GM19328 (cell line): ENCODE results near the gene VTI1A.
"Not testable (repeated sequence)": the region's sequence is repeated elsewhere in the genome, so short reads cannot be mapped to it uniquely, and the experiment has no call there.

Source experiments
- ATAC-seq: cut with Tn5 transposase; IDR thresholded peaks from one replicate; pipeline ENCODE4 v1.9.1; 2021; ENCODE audit warnings: mild to moderate bottlenecking, moderate library complexity; ENCODE audit not compliant: unreplicated experiment

Gene VTI1A

DNA sequence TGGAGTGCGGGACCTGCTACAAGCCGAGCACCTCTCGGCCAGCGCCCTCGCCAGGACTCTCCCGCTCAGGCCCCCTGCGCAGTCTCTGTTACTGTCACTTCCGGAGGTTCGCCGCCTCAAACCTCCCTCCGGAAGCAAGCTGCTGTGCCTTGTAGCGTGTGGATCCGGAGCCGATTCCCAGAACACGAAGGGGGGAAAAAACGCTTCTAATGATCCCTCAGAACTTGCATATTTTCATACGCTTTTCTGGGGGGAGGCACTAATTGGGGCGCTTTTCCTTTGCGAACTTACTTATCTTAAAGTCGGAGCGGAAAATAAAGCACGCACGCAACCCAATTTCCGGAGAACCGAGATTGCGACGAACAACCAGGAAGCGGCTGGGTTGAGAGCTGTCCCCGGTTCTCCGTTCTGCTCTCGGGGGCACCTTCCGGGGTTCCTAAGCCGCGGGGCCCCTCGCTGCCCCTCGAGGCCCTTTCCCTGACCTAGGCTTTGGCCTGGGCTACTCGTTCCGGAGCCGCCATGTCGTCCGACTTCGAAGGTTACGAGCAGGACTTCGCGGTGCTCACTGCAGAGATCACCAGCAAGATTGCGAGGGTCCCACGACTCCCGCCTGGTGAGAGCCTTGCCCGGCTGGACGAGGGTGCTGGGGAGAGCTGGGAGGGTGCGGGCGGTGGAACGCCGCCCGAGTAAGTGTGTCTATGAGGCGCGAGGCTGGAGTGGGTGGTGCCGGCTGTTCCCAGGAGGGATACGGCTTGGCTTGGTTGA, at the start of gene VTI1A, which contains the start of gene ZDHHC6:
Gene VTI1A, plus strand, starts transcription at position 361 of the 765 bp plus-strand sequence. Its CDS starts 159 bp downstream, at position 520.
Gene ZDHHC6, minus strand, starts transcription at position 60 of the 765 bp plus-strand sequence. CDS start 1,478 bp downstream, outside the sequence.
- ATAC-seq, result peak; percentile 97

DNA sequence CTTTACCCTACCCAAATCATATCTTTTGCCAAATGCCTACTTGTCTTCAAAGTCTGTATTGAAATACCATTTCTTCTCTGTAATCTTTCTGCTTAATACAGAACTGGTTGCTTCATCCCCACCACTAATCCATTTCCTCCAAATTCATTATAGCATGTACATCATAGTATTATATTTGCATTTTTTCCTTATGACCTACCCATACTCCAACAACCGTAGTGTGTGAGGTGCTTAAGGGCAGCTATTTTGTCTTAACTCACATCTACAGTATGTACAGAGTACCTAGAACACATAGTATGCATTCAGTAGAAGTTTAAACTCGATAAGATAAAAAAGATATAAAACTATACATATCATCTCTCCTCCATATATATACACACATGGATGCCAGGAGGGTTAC, 49.4 kb upstream of the VTI1A start:
- ATAC-seq, result no peak

DNA sequence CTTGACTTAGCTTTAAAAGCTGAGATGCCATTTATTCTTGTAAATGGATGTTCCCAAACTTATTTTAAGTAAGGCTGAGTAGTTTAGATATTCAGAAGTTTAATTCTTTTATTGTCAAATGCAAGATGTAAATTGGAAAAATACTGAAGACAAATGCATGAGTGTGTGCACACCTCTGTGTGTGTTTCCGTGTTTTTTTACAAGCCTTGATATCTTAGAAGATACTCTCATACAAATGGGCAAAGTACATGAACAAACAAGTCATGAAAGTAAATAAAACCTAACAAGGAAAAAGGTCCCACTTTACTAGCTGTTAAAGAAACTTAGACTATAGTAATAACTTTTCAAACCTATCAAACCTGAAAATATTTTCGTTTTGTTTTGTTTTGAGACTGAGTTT, 44.1 kb upstream of the VTI1A start:
- ATAC-seq, result no peak

DNA sequence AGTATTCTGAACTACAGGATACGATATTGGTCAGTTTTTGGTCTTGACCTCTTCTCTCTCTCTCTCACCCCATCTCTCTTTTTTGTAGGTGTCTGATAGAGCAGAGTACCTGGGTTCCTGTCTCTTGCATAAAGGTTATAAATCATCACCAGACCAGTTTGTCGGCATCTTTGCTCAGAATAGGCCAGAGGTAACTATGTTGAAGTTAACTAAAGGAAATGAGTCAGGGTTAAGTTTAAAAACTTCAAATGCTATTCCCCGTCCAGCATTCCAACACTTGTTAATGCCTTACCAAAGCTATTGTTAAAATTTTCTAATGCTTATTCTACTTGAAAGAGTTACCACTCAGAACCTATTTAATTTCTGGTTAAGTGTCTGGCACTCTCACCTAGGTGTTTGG, 42.4 kb upstream of the VTI1A start:
- no peak for ATAC-seq

DNA sequence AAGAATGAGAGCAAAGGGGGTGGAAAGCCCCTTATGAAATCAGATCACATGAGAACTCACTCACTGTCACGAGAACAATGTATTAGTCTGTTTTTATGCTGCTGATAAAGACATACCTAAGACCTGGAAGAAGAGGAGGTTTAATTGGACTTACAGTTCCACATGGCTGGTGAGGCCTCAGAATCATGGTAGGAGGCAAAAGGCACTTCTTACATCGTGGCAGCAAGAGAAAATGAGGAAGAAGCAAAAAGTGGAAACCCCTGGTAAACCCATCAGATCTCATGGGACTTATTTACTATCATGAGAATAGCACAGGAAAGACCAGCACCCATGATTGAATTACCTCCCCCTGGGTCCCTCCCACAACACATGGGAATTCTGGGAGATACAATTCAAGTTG, 40.2 kb upstream of the VTI1A start:
- not testable (repeated sequence) for ATAC-seq

DNA sequence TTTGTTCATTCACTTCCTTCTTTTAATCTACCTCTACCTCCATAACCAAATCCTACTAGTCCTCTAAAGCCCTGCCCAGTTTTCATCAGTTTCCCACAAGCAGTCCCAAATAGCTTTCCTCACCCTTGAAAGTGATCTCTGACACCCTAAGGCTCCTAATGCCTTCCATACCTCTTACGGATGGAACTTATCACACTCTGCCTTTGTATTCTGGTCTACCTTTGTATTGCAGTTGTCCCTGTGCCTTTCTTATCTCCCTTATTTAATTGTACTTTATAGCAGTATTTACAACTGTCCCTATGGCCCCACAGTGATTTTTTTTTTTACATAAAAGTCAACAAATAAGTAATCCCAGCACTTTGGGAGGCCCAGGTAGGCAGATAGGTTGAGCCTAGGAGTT, 39.3 kb upstream of the VTI1A start:
- no peak for ATAC-seq

DNA sequence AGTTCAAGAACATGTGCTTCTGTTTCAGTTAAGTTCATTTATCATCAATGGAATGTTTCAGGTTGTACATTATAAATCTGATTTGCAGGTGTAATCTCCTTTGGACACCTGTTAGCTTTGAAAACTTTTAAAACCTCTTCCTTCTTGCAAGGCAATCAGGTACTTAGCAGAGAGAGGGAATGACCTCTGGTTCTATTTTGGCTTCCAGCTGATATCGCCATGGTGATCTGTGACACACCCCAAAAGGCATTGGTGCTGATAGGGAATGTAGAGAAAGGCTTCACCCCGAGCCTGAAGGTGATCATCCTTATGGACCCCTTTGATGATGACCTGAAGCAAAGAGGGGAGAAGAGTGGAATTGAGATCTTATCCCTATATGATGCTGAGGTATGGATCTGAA, 37.7 kb upstream of the VTI1A start:
- no peak for ATAC-seq

DNA sequence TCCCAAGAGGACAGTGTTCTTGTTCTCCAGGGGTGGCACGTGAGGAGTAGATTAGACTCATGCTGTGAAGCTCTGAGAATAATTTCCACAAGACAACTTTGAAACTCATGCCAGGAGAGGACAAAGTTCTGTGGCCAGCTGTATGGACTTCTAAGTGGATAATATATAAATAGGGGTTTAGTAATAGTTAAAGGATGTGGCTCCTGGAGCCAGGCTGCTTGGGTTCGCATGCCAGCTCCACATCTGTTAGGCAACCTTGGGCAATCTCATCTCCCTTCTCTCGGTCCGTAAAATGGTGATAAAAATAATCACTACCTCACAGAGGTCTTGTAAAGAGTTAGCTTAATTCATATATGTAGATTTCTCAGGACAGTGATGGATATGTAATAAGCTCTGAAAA, 37.3 kb upstream of the VTI1A start:
- no peak for ATAC-seq

DNA sequence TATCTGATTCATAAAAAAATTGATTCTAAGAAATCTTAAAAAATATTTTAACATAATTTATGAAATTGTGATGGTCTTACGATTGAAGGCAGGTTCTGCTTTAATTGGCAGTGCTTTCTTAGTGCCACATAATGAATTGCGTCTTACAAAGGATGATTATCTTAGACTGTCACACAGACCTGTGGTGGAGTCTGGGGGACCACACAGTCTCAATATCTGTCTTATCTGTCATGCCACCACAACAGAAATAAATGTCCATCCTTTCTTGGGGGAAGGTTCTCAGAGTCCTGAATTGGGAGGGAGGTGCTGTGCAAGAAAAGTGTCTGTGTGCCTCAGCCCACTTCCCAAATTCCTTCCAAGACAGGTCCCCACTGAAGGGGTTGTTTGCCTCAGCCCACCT, 34.3 kb upstream of the VTI1A start:
- ATAC-seq, result no peak

DNA sequence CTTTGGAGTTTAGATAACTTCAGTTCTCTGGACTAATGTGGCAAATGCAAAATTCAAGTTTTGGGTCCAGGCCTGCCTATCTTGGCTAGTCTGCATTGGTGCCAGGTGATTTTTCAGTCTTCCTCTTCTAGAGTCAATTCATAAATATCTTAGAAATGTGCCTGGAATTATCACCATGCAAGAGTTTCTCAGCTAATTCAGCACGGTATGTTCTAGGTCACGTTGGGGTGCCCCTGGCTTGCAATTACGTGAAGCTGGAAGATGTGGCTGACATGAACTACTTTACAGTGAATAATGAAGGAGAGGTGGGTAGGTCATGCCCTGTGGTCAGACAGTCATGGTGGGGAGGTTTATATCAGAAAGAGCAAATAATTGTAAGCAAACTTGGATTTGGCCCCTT, 25.3 kb upstream of the VTI1A start:
- no peak for ATAC-seq

DNA sequence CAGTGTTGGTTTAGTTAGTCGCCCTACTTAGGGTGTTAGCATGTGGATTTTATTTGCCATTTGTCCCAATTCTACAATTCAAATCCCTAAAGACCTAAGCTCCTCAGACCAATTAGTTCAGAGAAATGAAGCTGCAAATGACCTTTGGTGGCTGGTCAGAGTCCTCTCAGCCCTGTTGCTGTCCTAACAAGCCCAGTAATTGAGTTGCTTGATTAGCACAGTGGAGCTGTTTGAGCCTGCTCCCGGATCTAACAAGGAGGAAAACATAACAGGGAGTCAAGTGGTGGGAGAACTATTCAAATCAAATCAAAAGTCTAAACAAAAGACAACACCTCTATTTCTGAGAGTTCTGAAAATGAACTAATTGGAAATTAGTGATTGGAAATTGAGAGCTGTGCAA, 22.4 kb upstream of the VTI1A start:
- ATAC-seq, result no peak

DNA sequence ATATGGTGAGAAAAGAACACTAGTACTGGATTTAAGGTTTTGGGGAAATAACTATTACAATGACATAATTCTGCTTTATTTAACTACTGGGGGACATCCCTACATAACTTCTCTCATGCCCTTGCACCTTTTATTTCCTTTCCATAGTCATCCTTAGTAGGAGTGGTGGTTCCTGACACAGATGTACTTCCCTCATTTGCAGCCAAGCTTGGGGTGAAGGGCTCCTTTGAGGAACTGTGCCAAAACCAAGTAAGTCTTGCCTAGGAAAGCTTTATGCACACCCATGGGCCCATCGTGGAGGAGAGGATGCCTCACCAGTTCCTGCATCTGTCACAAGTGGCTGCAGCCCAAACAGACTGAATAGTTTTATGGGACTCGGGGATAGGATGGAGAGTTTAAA, 20.9 kb upstream of the VTI1A start:
- ATAC-seq, result no peak

DNA sequence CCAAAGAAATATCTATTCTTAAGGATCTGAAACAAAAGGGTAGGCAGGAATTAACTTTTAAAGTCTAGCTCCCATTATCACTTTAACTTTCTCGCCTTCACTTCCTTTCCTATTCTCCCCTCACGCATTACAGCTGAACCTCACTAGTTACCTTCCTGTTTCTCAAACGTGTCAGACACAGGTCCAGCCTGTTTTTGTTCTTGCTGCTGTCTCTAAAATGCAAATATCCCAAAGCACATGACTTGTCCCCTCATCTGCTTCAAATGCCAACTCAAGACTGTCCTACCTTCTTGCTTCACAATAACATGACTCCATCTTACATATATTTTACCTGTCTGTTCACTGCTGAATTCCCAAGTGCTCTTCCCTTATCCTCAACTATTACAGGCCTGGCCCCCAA, 17.9 kb upstream of the VTI1A start:
- no peak for ATAC-seq

DNA sequence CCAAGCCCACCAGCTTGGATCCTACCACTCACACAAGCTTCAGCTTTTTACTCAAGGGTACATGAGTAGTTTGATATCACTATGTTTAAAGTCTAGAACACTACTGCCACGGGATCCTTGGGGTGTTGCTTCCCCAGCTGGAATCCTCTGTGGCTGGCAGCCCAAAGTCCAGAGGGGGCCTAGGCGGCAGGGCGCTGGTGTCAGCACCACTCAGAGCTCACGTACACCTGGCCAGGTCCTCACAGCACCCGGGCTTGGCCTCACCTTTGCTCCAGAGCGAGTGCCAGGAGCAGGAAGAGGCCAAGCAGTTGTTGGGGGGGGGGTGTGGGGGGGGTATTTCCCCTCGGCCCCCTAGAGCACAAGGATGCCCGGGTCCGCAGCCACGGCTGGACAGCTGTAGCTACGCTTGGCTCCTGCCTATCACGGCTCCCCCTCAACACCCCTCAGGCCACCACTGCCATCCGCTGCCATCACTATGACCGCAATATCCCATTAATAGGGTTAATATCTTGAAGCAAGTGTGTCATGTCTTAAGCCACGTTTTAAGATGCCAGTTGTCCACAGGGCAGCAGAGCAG, 17.3 kb upstream of the VTI1A start:
- no peak for ATAC-seq

DNA sequence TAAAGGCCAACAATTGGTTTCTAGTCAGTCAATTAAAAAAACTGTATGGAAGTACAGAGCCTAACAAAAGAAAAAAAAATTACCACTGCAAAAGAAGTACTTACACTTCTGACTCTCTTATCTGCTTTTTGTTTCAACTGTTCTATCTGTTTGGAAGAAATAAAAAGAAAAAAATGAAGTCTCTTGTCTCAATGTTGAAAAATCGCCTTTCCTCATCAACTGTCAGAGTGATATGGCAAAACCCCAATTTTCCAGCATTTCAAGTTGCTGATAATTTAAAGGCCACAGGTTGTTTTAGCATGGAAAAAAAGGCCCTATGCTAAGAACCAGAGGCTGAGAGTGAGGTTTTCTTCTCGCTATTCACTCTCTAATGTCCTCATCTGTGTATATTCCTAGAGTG, 13.9 kb upstream of the VTI1A start:
- no peak for ATAC-seq

DNA sequence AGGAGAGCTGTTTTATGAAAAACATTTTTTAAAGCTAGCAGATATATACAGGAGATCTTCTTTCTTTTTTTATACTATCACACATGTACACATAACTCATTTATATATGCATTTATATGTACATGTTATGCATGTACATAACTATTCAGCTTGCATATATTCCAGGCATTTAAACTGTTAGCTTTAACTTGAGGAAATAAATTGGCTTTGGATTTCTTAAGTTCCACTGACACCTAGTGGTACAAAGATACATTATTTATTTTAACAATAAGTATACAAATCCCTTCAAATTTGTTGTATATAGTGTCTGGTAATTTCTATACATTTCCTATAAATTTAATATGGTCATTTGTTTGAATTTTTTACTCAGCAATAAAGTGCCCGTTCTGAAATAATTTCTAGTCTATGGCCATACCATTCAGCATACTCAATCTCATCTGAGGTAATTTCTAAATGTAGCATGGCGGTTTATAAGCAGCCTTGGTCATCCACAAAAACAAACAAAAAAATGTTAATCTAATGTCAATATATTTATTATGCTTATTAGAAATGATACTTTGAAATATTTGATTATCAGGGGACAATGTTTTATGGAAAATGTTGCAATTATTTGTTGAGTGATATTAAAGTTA, 11.9 kb upstream of the VTI1A start:
- ATAC-seq, result no peak

DNA sequence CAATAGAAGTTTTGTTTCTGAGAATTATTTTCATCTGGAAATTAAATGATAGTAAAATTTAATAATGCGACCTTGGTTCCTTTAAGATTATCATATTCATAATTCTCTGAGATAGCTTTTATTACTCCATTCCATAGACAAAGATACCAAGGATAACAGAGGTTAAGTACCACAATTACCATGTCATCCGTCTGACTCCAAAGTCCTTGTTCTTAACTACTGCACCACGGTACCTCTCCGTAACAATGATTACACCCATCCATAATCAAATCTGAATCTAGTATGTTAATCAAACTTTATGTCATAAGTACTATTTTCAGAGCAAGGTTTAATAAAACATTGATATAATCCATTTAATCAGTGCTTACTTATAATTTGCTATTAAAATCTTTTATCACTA, 8.7 kb upstream of the VTI1A start:
- ATAC-seq, result no peak

DNA sequence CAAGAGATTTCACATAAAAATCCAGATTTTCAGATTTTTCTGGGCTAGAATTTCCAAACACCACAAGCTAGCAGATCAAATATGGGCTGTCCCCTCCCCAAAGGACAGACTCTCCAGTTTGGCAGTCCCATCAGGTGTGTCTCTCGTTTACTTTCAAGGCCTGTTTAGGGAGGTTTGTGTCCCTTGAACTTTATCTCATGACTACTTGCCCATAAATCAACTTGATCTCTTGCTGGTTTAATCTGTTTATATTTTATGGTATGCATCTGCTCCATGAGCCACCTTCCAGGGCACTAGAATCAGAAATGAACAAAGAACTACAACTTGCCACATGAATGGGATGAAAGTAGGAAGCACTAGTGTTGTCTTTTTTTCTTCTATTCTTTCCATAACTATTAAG, 5.5 kb upstream of the VTI1A start:
- no peak for ATAC-seq

DNA sequence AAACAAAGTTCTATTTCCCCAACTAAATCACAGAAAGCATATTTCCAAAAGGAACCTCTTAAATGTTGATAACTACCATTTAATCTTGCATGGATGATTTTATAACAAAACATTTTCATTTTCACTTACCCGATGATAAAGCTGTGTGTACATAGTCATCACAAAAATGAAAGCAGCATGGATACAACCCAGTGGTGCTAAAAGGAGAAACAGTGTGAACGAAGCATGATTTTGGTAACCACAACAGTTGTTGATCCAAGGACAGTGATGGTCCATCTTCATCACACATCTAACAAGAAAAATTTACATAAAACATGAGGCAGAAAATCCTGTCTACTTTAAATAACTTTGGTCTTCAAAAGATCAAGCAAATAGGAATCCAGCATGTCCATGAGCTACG, 5.0 kb upstream of the VTI1A start:
- no peak for ATAC-seq

DNA sequence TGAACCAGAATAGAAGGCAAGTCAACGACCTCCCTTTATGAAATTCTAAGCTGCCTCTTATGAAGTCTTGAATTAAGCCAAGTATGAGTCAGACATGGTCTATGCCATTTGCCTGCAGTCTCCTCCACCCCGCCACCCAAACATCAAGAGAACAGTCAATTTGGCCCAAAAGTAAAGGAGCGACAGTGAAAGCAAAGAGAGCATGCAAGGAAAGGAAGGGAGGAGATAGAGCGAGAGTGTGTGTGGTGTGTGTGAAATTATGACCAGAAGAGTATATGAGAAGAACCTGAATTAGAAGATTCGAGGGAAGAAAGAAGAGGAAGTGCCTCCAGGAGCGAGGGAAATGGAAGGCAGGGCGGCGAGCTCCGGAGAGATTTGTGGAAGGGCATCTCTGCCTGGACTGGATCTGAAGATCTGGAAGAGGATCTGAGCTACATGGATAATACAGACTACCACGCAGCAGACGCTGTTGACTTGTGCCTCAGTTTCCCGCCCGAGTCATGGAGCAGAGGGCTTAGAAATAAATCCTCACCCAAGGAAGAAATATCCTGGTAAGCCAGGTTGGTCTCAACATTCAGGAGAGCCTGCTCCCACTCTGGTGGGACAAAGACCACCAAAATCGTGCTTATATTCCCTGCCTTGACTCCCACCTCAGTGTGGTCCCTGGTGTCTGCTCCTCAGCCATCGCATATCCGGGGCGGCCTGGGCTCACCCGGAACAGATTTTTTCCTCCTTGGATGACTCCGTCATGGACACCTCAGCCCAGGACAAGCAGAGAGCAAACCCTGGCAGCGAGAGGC, 760 bp upstream of the VTI1A start:
- peak; percentile 34 for ATAC-seq

DNA sequence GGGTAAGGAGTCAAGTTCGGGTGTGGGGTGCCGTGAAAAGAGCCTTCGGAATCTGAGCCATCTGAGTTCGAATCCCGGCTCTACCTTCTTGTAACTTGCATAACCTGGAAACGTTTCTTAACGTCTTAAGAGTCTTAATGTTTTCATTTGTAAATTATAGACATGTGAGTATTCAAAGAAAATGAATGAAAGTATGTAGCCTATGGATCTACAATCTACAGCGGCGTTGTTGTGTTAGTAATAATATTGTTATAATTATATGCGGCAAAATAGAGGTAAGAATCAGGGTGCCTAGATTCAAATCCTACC, 559 bp downstream of the VTI1A start:
- ATAC-seq, result no peak

DNA sequence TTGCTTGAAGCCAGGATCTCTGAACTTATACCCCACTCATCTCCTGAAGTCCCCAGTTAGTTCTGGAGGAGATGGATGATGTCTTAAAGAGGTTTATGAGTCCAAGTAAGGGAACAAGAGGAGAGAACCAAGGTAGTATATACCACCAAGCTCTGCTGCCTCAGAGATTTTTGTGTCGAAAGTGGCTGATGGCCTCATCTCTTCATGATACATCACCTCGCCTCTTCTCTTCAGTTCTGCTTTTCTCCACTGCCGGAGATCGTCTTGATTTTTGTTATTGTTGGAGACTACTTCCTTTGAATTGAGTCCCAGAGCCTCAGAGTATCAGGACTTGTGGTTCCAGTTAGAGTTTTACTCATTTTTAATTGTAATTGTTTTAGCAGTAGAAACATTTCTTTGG, 1.9 kb downstream of the VTI1A start:
- no peak for ATAC-seq
